Tibial nerve (tissue), 4 donors: ENCODE data around the gene TEX35.

Source experiments
- EP300 ChIP-seq, 2 donors: sonication (generic); formaldehyde crosslinking; IDR thresholded peaks; one replicate each; pipeline ENCODE4 v1.6.1; 2017; ENCODE audit warnings: antibody characterized with exemption in 2 of 2, mild to moderate bottlenecking in 1 of 2
- POLR2A ChIP-seq, 2 donors: fragments of 450-650 bp; IDR thresholded peaks; one replicate each; pipeline ENCODE4 v1.6.1; 2017; ENCODE audit warnings: antibody characterized with exemption in 2 of 2, mild to moderate bottlenecking in 2 of 2, moderate library complexity in 2 of 2
- TF ChIP-seq, protein P1 (sequence below), 5 experiments: fragments of 200-600 bp in 3 of 5; fragments of 450-650 bp in 2 of 5; sonication (generic) in 3 of 5; IDR thresholded peaks; one replicate each; pipeline ENCODE4 v1.5.1; 2016 to 2019; ENCODE audit warnings: antibody characterized with exemption in 5 of 5, mild to moderate bottlenecking in 3 of 5, moderate library complexity in 2 of 5

- TF ChIP-seq, protein P1, sequence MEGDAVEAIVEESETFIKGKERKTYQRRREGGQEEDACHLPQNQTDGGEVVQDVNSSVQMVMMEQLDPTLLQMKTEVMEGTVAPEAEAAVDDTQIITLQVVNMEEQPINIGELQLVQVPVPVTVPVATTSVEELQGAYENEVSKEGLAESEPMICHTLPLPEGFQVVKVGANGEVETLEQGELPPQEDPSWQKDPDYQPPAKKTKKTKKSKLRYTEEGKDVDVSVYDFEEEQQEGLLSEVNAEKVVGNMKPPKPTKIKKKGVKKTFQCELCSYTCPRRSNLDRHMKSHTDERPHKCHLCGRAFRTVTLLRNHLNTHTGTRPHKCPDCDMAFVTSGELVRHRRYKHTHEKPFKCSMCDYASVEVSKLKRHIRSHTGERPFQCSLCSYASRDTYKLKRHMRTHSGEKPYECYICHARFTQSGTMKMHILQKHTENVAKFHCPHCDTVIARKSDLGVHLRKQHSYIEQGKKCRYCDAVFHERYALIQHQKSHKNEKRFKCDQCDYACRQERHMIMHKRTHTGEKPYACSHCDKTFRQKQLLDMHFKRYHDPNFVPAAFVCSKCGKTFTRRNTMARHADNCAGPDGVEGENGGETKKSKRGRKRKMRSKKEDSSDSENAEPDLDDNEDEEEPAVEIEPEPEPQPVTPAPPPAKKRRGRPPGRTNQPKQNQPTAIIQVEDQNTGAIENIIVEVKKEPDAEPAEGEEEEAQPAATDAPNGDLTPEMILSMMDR (IDR thresholded peaks at IDR 0.05) = no peak
- TF ChIP-seq EP300 (IDR thresholded peaks at IDR 0.05) (no peak), POLR2A (IDR thresholded peaks at IDR 0.05) (no peak)
Observed at GRCh38 chr1:178472531-178472930, 40.4 kb upstream of the TEX35 start.
